NB4 (cell line): Measurements from ENCODE around the gene HSD17B2.

Experiments
- CTCF ChIP-seq: IDR thresholded peaks from one replicate; pipeline ENCODE4 v1.5.1; 2012; ENCODE audit warnings: low read depth, low read length
- MYC ChIP-seq: IDR thresholded peaks from 2 replicates; pipeline ENCODE4 v1.6.1; 2011; ENCODE audit warnings: low read depth, low read length
- POLR2A ChIP-seq: IDR thresholded peaks from 2 replicates; pipeline ENCODE4 v1.6.1; 2011; ENCODE audit warnings: mild to moderate bottlenecking; ENCODE audit not compliant: insufficient read length; ENCODE audit errors: extremely low read depth
- TF ChIP-seq, protein P1 (sequence below): IDR thresholded peaks from 2 replicates; pipeline ENCODE4 v1.6.1; 2011; ENCODE audit warnings: low read depth, low read length

DNA sequence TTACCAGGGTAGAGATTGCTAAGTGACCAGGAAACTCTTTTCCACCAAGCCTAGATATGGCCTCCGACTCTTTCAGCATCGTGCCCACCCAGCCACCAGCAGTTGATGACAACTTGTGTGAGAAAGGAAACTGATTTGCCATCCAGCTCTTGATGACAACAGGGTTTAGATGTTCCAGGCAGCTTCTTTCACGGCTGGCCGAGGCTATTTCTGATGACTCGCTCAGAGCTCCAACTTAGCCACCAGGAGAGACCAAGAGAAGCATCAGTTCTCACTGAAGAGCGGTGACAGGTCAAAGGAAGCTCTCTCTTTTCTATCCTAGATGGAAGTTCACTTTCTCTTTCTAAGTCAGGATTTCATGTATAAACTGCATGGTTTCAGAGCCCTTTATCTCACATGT lies 73.7 kb downstream of the HSD17B2 start:
- TF ChIP-seq CTCF (no peak), POLR2A (no peak), MYC (no peak)
- TF ChIP-seq, protein P1, sequence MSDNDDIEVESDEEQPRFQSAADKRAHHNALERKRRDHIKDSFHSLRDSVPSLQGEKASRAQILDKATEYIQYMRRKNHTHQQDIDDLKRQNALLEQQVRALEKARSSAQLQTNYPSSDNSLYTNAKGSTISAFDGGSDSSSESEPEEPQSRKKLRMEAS = no peak
